Smooth muscle cell (in vitro differentiated cells): ENCODE results near the gene ZC3H12D. TPM values are rescaled to one million over a fixed set of nuclear protein-coding genes. Genes with fewer than 3 reads are reported as not detected.

Source experiments
- DNase-seq: peaks from one replicate; lab custom pipeline; 2025; ENCODE audit not compliant: unreplicated experiment; lab: John Stamatoyannopoulos, UW
- H2AFZ ChIP-seq: fragments of 200-600 bp; sonication (generic); 2 replicates; pipeline ENCODE4 v1.6.0; 2016; ENCODE audit warnings: antibody characterized with exemption, low read depth, mild to moderate bottlenecking
- H3F3A ChIP-seq: fragments of 200-600 bp; sonication (generic); 2 replicates; pipeline ENCODE4 v1.6.0; 2017; ENCODE audit warnings: antibody characterized with exemption, low read depth
- H3K27ac ChIP-seq: fragments of 200-600 bp; sonication (generic); 2 replicates; pipeline ENCODE4 v1.5.1; 2016; ENCODE audit warnings: low read depth, mild to moderate bottlenecking
- H3K27me3 ChIP-seq: fragments of 200-600 bp; sonication (generic); 2 replicates; pipeline ENCODE4 v1.6.1; 2016; ENCODE audit warnings: low read depth, mild to moderate bottlenecking
- H3K36me3 ChIP-seq: fragments of 200-600 bp; sonication (generic); 2 replicates; pipeline ENCODE4 v1.5.1; 2016; ENCODE audit warnings: low read depth
- H3K4me1 ChIP-seq: fragments of 200-600 bp; sonication (generic); 2 replicates; pipeline ENCODE4 v1.5.1; 2016; ENCODE audit warnings: low read depth
- H3K4me2 ChIP-seq: fragments of 200-600 bp; sonication (generic); 2 replicates; pipeline ENCODE4 v1.6.0; 2016; ENCODE audit warnings: mild to moderate bottlenecking
- H3K4me3 ChIP-seq: fragments of 200-600 bp; sonication (generic); 2 replicates; pipeline ENCODE4 v1.5.1; 2016; ENCODE audit warnings: mild to moderate bottlenecking
- H3K79me2 ChIP-seq: fragments of 200-600 bp; sonication (generic); 2 replicates; pipeline ENCODE4 v1.6.0; 2016; ENCODE audit warnings: low read depth, mild to moderate bottlenecking
- H3K9ac ChIP-seq: fragments of 200-600 bp; sonication (generic); 2 replicates; pipeline ENCODE4 v1.6.0; 2016; ENCODE audit warnings: low read depth
- H3K9me3 ChIP-seq: fragments of 200-600 bp; sonication (generic); replicated peaks from 2 replicates; pipeline ENCODE4 v1.5.1; 2016; ENCODE audit warnings: low read depth
- H4K20me1 ChIP-seq: fragments of 200-600 bp; sonication (generic); 2 replicates; pipeline ENCODE4 v1.6.0; 2016; ENCODE audit warnings: low read depth
- WGBS: methylation state at CpG from one replicate; pipeline ENCODE4 v1.1.7; 2016; ENCODE audit warnings: low lambda C conversion rate; 5-methylcytosine and 5-hydroxymethylcytosine counted together
- polyA plus RNA-seq: library from polyadenylated mRNA; unstranded; fragments of >200 nt; fragmentation: Nextera tagmentation; extraction: Ambion mirVana; gene quantifications from 2 replicates; pipeline ENCODE4 v1.2.1, GENCODE V29; 2016
- total RNA-seq: library from RNA; depleted of rRNA; stranded (reverse); fragments of >200 nt; gene quantifications from 2 replicates; pipeline ENCODE4 v1.2.3, GENCODE V29; 2014
- TF ChIP-seq, protein P1 (sequence below): fragments of 200-600 bp; sonication (generic); IDR thresholded peaks from 2 replicates; pipeline ENCODE4 v1.5.1; 2017; ENCODE audit warnings: borderline replicate concordance, mild to moderate bottlenecking, antibody characterized with exemption; ENCODE audit not compliant: insufficient read depth, poor library complexity, severe bottlenecking

The ZC3H12D gene
- total and polyA plus RNA-seq, 2 experiments from 2014 or later: not detected

- no peaks in the 10 kb centered on the region for H3K36me3 ChIP-seq
- H4K20me1 ChIP-seq: no peaks in the 10 kb centered on the region
- no peaks in the 10 kb centered on the region for H3F3A ChIP-seq
- WGBS: 97% methylated on average over 5 of the region's 5 CpGs
- no peak for DNase-seq
- H3K27ac ChIP-seq: no peak overlapping the region
- H2AFZ ChIP-seq: no peak overlapping the region
- no peak overlapping the region for H3K4me2 ChIP-seq
- H3K4me3 ChIP-seq: no peak overlapping the region
- H3K79me2 ChIP-seq: no peaks in the 10 kb centered on the region
- peaks cover 8% of the 10 kb centered on the region for H3K4me1 ChIP-seq
- no peak overlapping the region for H3K9ac ChIP-seq
- no peaks in the 10 kb centered on the region for H3K9me3 ChIP-seq
- TF ChIP-seq, protein P1, sequence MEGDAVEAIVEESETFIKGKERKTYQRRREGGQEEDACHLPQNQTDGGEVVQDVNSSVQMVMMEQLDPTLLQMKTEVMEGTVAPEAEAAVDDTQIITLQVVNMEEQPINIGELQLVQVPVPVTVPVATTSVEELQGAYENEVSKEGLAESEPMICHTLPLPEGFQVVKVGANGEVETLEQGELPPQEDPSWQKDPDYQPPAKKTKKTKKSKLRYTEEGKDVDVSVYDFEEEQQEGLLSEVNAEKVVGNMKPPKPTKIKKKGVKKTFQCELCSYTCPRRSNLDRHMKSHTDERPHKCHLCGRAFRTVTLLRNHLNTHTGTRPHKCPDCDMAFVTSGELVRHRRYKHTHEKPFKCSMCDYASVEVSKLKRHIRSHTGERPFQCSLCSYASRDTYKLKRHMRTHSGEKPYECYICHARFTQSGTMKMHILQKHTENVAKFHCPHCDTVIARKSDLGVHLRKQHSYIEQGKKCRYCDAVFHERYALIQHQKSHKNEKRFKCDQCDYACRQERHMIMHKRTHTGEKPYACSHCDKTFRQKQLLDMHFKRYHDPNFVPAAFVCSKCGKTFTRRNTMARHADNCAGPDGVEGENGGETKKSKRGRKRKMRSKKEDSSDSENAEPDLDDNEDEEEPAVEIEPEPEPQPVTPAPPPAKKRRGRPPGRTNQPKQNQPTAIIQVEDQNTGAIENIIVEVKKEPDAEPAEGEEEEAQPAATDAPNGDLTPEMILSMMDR: no peak
- H3K27me3 ChIP-seq: no peaks in the 10 kb centered on the region
These were observed 59.1 kb downstream of the ZC3H12D start for GRCh38 chr6:149425754-149426153.

DNA sequence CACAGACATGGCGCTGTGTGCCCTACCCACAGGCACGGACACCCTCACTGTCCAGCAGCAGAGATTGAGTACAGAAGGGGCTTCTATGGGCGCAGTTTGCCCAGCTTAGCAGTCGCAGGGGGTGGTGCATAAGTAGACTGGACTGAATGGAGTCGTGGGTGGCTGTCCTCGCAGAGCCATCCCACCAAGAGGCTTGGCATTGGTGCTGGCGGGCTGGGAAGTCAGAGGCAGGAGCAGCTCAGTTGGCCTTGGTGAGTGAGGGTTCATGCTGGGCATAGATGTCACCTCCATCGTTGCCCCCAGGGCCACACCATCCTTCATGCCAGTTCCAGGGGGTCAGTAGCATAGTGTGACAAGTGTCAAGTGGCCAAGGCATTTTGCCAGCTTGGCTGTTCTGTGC lies 59.6 kb downstream of the ZC3H12D start:
- H3K4me2 ChIP-seq: no peak overlapping the region
- 84% methylated on average over 8 of the region's 8 CpGs for WGBS
- H3K9ac ChIP-seq: no peak overlapping the region
- no peaks in the 10 kb centered on the region for H3K27me3 ChIP-seq
- H3K79me2 ChIP-seq: no peaks in the 10 kb centered on the region
- DNase-seq: no peak
- peaks cover 8% of the 10 kb centered on the region for H3K4me1 ChIP-seq
- no peaks in the 10 kb centered on the region for H3F3A ChIP-seq
- H3K27ac ChIP-seq: no peak overlapping the region
- no peaks in the 10 kb centered on the region for H3K36me3 ChIP-seq
- H3K4me3 ChIP-seq: no peak overlapping the region
- no peaks in the 10 kb centered on the region for H4K20me1 ChIP-seq
- no peak overlapping the region for H2AFZ ChIP-seq
- H3K9me3 ChIP-seq: no peaks in the 10 kb centered on the region
- TF ChIP-seq, protein P1: no peak

GRCh38 chr6:149423964-149424440 lies 60.8 kb downstream of the ZC3H12D start:
- Histone ChIP-seq H3F3A (no peaks in the 10 kb centered on the region), H3K27ac (no peak overlapping the region), H2AFZ (peak overlapping the region; percentile 54), H3K79me2 (no peaks in the 10 kb centered on the region), H3K27me3 (no peaks in the 10 kb centered on the region), H3K4me1 (peaks cover 8% of the 10 kb centered on the region), H4K20me1 (no peaks in the 10 kb centered on the region), H3K9ac (no peak overlapping the region), H3K9me3 (no peaks in the 10 kb centered on the region), H3K36me3 (no peaks in the 10 kb centered on the region), H3K4me3 (no peak overlapping the region), H3K4me2 (peak overlapping the region; percentile 43)
- WGBS: 85% methylated on average over 7 of the region's 7 CpGs
- TF ChIP-seq, protein P1: no peak
- no peak for DNase-seq

GRCh38 chr6:149422581-149422980 lies 62.2 kb downstream of the ZC3H12D start:
- H3K4me1 ChIP-seq: peaks cover 8% of the 10 kb centered on the region
- no peaks in the 10 kb centered on the region for H3K9me3 ChIP-seq
- H3K9ac ChIP-seq: no peak overlapping the region
- H2AFZ ChIP-seq: no peak overlapping the region
- H3F3A ChIP-seq: no peaks in the 10 kb centered on the region
- H3K27me3 ChIP-seq: no peaks in the 10 kb centered on the region
- no peak overlapping the region for H3K4me2 ChIP-seq
- no peaks in the 10 kb centered on the region for H4K20me1 ChIP-seq
- no peak for DNase-seq
- H3K4me3 ChIP-seq: no peak overlapping the region
- H3K36me3 ChIP-seq: no peaks in the 10 kb centered on the region
- TF ChIP-seq, protein P1: no peak
- H3K79me2 ChIP-seq: no peaks in the 10 kb centered on the region
- 90% methylated on average over 4 of the region's 4 CpGs for WGBS
- no peak overlapping the region for H3K27ac ChIP-seq
